GM12878 (cell line): Measurements from ENCODE around the gene ART1. TPM values are rescaled to one million over a fixed set of nuclear protein-coding genes. Genes with fewer than 3 reads are reported as not detected.

Experiments used
- BACH1 ChIP-seq: fragments of 450-650 bp; IDR thresholded peaks from 2 replicates; pipeline ENCODE4 v1.6.1; 2017; ENCODE audit warnings: mild to moderate bottlenecking, borderline replicate concordance
- CBX5 ChIP-seq: sonication (generic); IDR thresholded peaks from 2 replicates; pipeline ENCODE4 v1.6.1; 2016; ENCODE audit warnings: low read depth, moderate library complexity, mild to moderate bottlenecking, inconsistent platforms
- CHD2 ChIP-seq: IDR thresholded peaks from 2 replicates; pipeline ENCODE4 v1.6.1; 2011; ENCODE audit warnings: low read depth, low read length, improper control_type of control experiment, borderline replicate concordance
- EP300 ChIP-seq, 2 experiments: fragments of 150-350 bp in 1 of 2; IDR thresholded peaks; 2 replicates each; pipeline ENCODE4 v1.6.1; 2011 to 2012; ENCODE audit warnings: low read depth in 2 of 2, low read length in 2 of 2, borderline replicate concordance in 1 of 2, improper control_type of control experiment in 1 of 2, inconsistent platforms in 1 of 2; ENCODE audit not compliant: control insufficient read depth in 1 of 2
- HCFC1 ChIP-seq: fragments of 150-350 bp; IDR thresholded peaks from 2 replicates; pipeline ENCODE4 v1.6.1; 2014; ENCODE audit warnings: low read length
- JUNB ChIP-seq: IDR thresholded peaks from 2 replicates; pipeline ENCODE4 v1.6.1; 2016; ENCODE audit warnings: antibody characterized with exemption, mild to moderate bottlenecking
- NFYB ChIP-seq: IDR thresholded peaks from 2 replicates; pipeline ENCODE4 v1.6.1; 2011; ENCODE audit warnings: low read depth, mild to moderate bottlenecking, low read length, improper control_type of control experiment, moderate library complexity; ENCODE audit not compliant: insufficient read depth
- NRF1 ChIP-seq: conservative IDR thresholded peaks from 2 replicates; pipeline ENCODE4 v1.6.1; 2011; ENCODE audit warnings: mild to moderate bottlenecking, low read depth, low read length, improper control_type of control experiment
- PBX3 ChIP-seq: IDR thresholded peaks from 2 replicates; pipeline ENCODE4 v1.6.1; 2011; ENCODE audit warnings: mild to moderate bottlenecking, low read depth, low read length, moderate library complexity; ENCODE audit not compliant: insufficient replicate concordance
- ZNF687 ChIP-seq: fragments of 450-650 bp; IDR thresholded peaks from 2 replicates; pipeline ENCODE4 v1.6.1; 2017; ENCODE audit warnings: mild to moderate bottlenecking, moderate library complexity
- polyA plus RNA-seq, 11 experiments: library from polyadenylated mRNA; depleted of rRNA in 4 of 11; unstranded in 6 of 11; stranded (reverse) in 5 of 11; fragments of >200 nt; fragmentation: Nextera tagmentation in 4 of 11; fragmentation: Illumina TruSeq in 1 of 11; extraction: Ambion mirVana in 4 of 11; extraction: Trizol in 1 of 11; gene quantifications; 1 replicate in 1 of 11; 2 replicates in 10 of 11; pipeline versions ENCODE4 v1.2.1 to v1.2.3, GENCODE V29; 2011 to 2016; ENCODE audit warnings: inconsistent platforms in 2 of 11, missing spikeins in 2 of 11, low read depth in 1 of 11
- total RNA-seq, 4 experiments: library from RNA; depleted of rRNA in 3 of 4; stranded (reverse); fragments of >200 nt in 3 of 4; fragmentation: Illumina TruSeq in 1 of 4; extraction: Trizol in 1 of 4; gene quantifications; 2 replicates each; pipeline versions ENCODE4 v1.2.1 to v1.2.3, GENCODE V29; 2013 to 2021

Gene ART1
- total and polyA plus RNA-seq, 10 of the 15 experiments (the other 5 are each of a cell fraction or from before 2014, with no cell fraction given): not detected

GRCh38 chr11:3710485-3711259 is 65.7 kb downstream of the ART1 start (continued):
- TF ChIP-seq ZNF687 (no peak), JUNB (no peak), EP300 (IDR thresholded peaks at IDR 0.05; ENCODE audit: borderline replicate concordance in 1 of 2, control insufficient read depth in 1 of 2, low read depth in 2 of 2, low read length in 2 of 2) (no peak), CBX5 (no peak), PBX3 (no peak), CHD2 (no peak), BACH1 (no peak), NFYB (no peak), NRF1 (no peak), HCFC1 (no peak)
